ENCODE results near the gene DDX49.
"Not testable (repeated sequence)": the region's sequence is repeated elsewhere in the genome, so short reads cannot be mapped to it uniquely, and the experiment has no call there.

The DDX49 gene

GRCh38 chr19:18942692-18943091 lies 23.2 kb downstream of the DDX49 start:
- no peak for DNase-seq

- DNase-seq, result no peak
Observed at GRCh38 chr19:18943465-18943864, 23.9 kb downstream of the DDX49 start.

GRCh38 chr19:18945297-18945696 lies 25.8 kb downstream of the DDX49 start:
- no peak for DNase-seq

- no peak for DNase-seq
Observed at GRCh38 chr19:18946335-18946734, 26.8 kb downstream of the DDX49 start.

GRCh38 chr19:18946918-18947317 lies 27.4 kb downstream of the DDX49 start:
- DNase-seq, result no peak

- DNase-seq, result no peak
Observed at GRCh38 chr19:18948075-18948975, 28.8 kb downstream of the DDX49 start.

- DNase-seq, result no peak
Observed at GRCh38 chr19:18948976-18949356, 29.5 kb downstream of the DDX49 start.

- DNase-seq, result no peak
Observed at GRCh38 chr19:18949858-18950257, 30.3 kb downstream of the DDX49 start.

- no peak for DNase-seq
Observed at GRCh38 chr19:18951721-18952281, 32.3 kb downstream of the DDX49 start.

- not testable (repeated sequence) for DNase-seq
Observed at GRCh38 chr19:18952364-18953003, 33.0 kb downstream of the DDX49 start.

GRCh38 chr19:18954094-18954493 lies 34.6 kb downstream of the DDX49 start:
- DNase-seq, result no peak

GRCh38 chr19:18955042-18955441 lies 35.5 kb downstream of the DDX49 start:
- DNase-seq, result no peak

- DNase-seq, result no peak
Observed at GRCh38 chr19:18960370-18960769, 40.9 kb downstream of the DDX49 start.

- DNase-seq, result no peak
Observed at GRCh38 chr19:18961767-18962620, 42.5 kb downstream of the DDX49 start.

- no peak for DNase-seq
Observed at GRCh38 chr19:18964121-18964520, 44.6 kb downstream of the DDX49 start.

GRCh38 chr19:18966307-18966706 lies 46.8 kb downstream of the DDX49 start:
- no peak for DNase-seq

GRCh38 chr19:18967358-18968146 lies 48.0 kb downstream of the DDX49 start:
- DNase-seq, result no peak

GRCh38 chr19:18969931-18970659 lies 50.6 kb downstream of the DDX49 start:
- DNase-seq, result no peak

- no peak for DNase-seq
Observed at GRCh38 chr19:18972301-18972811, 52.8 kb downstream of the DDX49 start.

GRCh38 chr19:18972851-18973250 lies 53.3 kb downstream of the DDX49 start:
- DNase-seq, result no peak

GRCh38 chr19:18975011-18975410 lies 55.5 kb downstream of the DDX49 start:
- no peak for DNase-seq
